SIG-M5 (cell line): ENCODE measurements around the gene SLC41A1.
"Not testable (repeated sequence)": the region's sequence is repeated elsewhere in the genome, so short reads cannot be mapped to it uniquely, and the experiment has no call there.

ENCODE experiments used
- DNase-seq: peaks from one replicate; lab custom pipeline; 2025; lab: John Stamatoyannopoulos, UW

Gene SLC41A1

GRCh38 chr1:205812878-205813754 is at the start of gene SLC41A1:
TSS of gene SLC41A1 (minus strand) at chr1:205813198. CDS start at chr1:205810441, 2,757 bp downstream.
- DNase-seq = peak; percentile 56

GRCh38 chr1:205861540-205861939 is 48.5 kb upstream of the SLC41A1 start:
- no peak for DNase-seq

- no peak for DNase-seq
Measured at GRCh38 chr1:205858141-205858961, 45.4 kb upstream of the SLC41A1 start.

- DNase-seq = not testable (repeated sequence)
Measured at GRCh38 chr1:205857501-205857900, 44.5 kb upstream of the SLC41A1 start.

GRCh38 chr1:205856433-205856832 is 43.4 kb upstream of the SLC41A1 start:
- DNase-seq = no peak

GRCh38 chr1:205852969-205853368 is 40.0 kb upstream of the SLC41A1 start:
- no peak for DNase-seq

GRCh38 chr1:205851993-205852392 is 39.0 kb upstream of the SLC41A1 start:
- no peak for DNase-seq

GRCh38 chr1:205849619-205850355 is 36.8 kb upstream of the SLC41A1 start, which contains the start of gene PM20D1:
TSS of gene PM20D1 (minus strand) at chr1:205850132. CDS start at chr1:205850072, 60 bp downstream.
- DNase-seq = no peak

GRCh38 chr1:205843036-205843859 is 30.2 kb upstream of the SLC41A1 start:
- DNase-seq = no peak

GRCh38 chr1:205842229-205842628 is 29.2 kb upstream of the SLC41A1 start:
- no peak for DNase-seq

- no peak for DNase-seq
Measured at GRCh38 chr1:205840146-205840923, 27.3 kb upstream of the SLC41A1 start.

GRCh38 chr1:205837382-205837970 is 24.5 kb upstream of the SLC41A1 start:
- no peak for DNase-seq

- DNase-seq = no peak
Measured at GRCh38 chr1:205834751-205835150, 21.8 kb upstream of the SLC41A1 start.

GRCh38 chr1:205832326-205832751 is 19.3 kb upstream of the SLC41A1 start:
- no peak for DNase-seq

- DNase-seq = no peak
Measured at GRCh38 chr1:205827623-205828022, 14.6 kb upstream of the SLC41A1 start.

- DNase-seq = no peak
Measured at GRCh38 chr1:205826995-205827394, 14.0 kb upstream of the SLC41A1 start.

- no peak for DNase-seq
Measured at GRCh38 chr1:205826016-205826806, 13.2 kb upstream of the SLC41A1 start.

GRCh38 chr1:205824180-205824579 is 11.2 kb upstream of the SLC41A1 start:
- DNase-seq = no peak

- DNase-seq = not testable (repeated sequence)
Measured at GRCh38 chr1:205823260-205823659, 10.3 kb upstream of the SLC41A1 start.
